Neural crest cell (in vitro differentiated cells): Measurements from ENCODE around the gene KCNG4. TPM values are rescaled to one million over a fixed set of nuclear protein-coding genes. Genes with fewer than 3 reads are reported as not detected.

Source experiments
- DNase-seq: peaks from one replicate; pipeline ENCODE4 v3.0.0; 2021; ENCODE audit warnings: low read depth, mixed read lengths, low spot score
- H3K27ac Mint-ChIP-seq: one replicate; pipeline ENCODE4 v1.8.0; 2021; ENCODE audit warnings: mild to moderate bottlenecking, mixed read lengths; ENCODE audit not compliant: unreplicated experiment
- H3K27me3 Mint-ChIP-seq: 2 replicates; pipeline ENCODE4 v1.8.0; 2021; ENCODE audit warnings: low read depth, mild to moderate bottlenecking, mixed read lengths
- H3K36me3 Mint-ChIP-seq: 2 replicates; pipeline ENCODE4 v1.8.0; 2021; ENCODE audit warnings: low read depth, mild to moderate bottlenecking, mixed read lengths
- H3K4me1 Mint-ChIP-seq: 2 replicates; pipeline ENCODE4 v1.8.0; 2021; ENCODE audit warnings: mixed read lengths
- H3K4me3 Mint-ChIP-seq: one replicate; pipeline ENCODE4 v1.8.0; 2021; ENCODE audit warnings: mild to moderate bottlenecking, mixed read lengths
- H3K9me3 Mint-ChIP-seq: 2 replicates; pipeline ENCODE4 v1.8.0; 2021; ENCODE audit warnings: mixed read lengths
- total RNA-seq: library from RNA; stranded (reverse); gene quantifications from 2 replicates; pipeline ENCODE4 v1.2.1, GENCODE V29; 2021
- TF ChIP-seq, protein P1 (sequence below): fragments of 200-600 bp; sonication (generic); conservative IDR thresholded peaks from 2 replicates; pipeline ENCODE4 v1.5.0; 2021; ENCODE audit warnings: antibody characterized with exemption, mild to moderate bottlenecking

KCNG4 gene
- total RNA-seq, 1 donor from 2014 or later, result not detected

DNA sequence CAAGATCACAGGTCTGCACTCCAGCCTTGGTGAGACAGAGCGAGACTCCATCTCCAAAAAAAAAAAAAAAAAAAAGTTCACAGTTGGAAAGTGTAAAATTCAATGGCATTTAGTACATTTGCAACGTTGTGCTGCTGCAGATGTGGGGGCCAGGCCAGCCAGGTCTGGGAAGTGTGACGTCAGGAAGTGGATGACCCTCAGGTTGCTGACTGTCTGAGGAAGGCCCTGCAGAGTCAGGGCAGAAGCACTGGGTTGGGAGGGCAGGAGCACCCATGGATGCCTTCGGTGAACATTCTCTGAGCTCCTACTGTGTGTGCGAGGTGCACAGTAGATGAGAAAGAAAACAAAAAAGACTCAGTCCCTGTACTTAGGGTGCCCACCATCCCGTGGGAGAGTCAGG, 42.7 kb upstream of the KCNG4 start:
- Mint-ChIP-seq H3K36me3 (no peaks in the 10 kb centered on the region), H3K27me3 (peaks cover 3% of the 10 kb centered on the region), H3K27ac (no peak overlapping the region), H3K4me1 (peaks cover 42% of the 10 kb centered on the region), H3K4me3 (no peak overlapping the region), H3K9me3 (no peaks in the 10 kb centered on the region)
- TF ChIP-seq, protein P1, sequence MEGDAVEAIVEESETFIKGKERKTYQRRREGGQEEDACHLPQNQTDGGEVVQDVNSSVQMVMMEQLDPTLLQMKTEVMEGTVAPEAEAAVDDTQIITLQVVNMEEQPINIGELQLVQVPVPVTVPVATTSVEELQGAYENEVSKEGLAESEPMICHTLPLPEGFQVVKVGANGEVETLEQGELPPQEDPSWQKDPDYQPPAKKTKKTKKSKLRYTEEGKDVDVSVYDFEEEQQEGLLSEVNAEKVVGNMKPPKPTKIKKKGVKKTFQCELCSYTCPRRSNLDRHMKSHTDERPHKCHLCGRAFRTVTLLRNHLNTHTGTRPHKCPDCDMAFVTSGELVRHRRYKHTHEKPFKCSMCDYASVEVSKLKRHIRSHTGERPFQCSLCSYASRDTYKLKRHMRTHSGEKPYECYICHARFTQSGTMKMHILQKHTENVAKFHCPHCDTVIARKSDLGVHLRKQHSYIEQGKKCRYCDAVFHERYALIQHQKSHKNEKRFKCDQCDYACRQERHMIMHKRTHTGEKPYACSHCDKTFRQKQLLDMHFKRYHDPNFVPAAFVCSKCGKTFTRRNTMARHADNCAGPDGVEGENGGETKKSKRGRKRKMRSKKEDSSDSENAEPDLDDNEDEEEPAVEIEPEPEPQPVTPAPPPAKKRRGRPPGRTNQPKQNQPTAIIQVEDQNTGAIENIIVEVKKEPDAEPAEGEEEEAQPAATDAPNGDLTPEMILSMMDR, result no peak
- DNase-seq, result no peak

DNA sequence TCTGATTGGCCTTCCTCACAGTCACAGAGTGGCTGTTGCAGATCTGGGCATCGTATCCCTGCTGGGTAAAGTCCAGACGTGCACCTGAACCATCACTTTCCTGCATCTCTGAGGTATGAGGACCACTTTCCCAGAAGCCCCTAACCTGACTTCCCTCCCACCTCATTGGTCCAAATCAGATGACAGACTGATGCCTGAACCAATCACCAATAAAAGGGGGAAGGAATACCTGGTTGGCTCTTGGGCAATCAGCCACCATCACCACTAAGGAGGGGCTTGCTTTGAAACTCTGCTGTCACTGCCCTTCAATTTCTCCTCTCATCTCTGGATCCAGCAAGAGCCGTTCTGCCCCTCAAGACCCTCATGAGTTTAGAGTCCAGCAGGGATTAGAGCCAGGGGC, 41.3 kb upstream of the KCNG4 start:
- TF ChIP-seq, protein P1, result no peak
- no peak overlapping the region for H3K27ac Mint-ChIP-seq
- H3K4me3 Mint-ChIP-seq, result no peak overlapping the region
- H3K4me1 Mint-ChIP-seq, result peaks cover 42% of the 10 kb centered on the region
- no peak for DNase-seq
- H3K9me3 Mint-ChIP-seq, result no peaks in the 10 kb centered on the region
- peaks cover 2% of the 10 kb centered on the region for H3K27me3 Mint-ChIP-seq
- no peaks in the 10 kb centered on the region for H3K36me3 Mint-ChIP-seq

DNA sequence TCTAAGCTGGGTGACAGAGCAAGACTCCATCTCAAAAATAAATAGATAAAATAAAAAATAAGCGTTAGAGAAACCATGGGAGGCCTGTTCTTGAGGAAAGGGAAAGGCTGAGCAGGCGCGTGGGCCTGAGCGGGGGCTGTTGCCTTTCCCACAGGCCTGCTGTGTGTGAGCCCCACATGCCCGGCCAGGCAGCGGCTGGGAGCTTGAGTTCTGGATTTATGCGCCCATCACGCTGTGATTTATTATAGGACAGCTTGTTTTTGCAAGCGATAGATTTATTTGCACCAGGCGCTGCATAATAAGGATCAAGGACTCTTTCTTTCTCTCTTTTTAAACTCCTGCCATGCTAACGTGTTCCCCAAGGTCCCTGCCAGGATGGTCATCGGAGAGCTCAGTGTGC, 40.1 kb upstream of the KCNG4 start:
- Mint-ChIP-seq H3K4me3 (no peak overlapping the region), H3K27me3 (peaks cover 2% of the 10 kb centered on the region), H3K4me1 (peaks cover 35% of the 10 kb centered on the region), H3K9me3 (no peaks in the 10 kb centered on the region), H3K36me3 (no peaks in the 10 kb centered on the region), H3K27ac (no peak overlapping the region)
- TF ChIP-seq, protein P1, result no peak
- no peak for DNase-seq

DNA sequence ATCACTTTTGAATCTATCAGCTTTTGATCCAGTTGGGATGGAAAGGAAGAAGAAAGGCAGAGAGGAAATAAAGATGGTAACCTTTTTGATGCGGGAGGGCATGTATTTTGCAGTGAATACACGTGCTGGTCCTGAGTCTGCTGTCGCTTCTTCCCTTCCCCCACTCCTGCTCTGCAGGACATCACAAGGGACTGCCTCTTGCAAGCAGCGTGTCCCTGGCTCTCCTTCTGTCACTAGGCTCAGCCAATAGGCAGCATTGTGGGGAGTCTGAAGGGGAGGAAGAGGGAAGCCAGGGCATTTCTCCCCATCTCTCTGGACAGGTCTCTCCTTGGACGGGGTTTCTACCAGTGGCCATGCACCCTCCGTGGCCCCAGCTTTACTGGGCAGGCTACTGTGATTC, 39.2 kb upstream of the KCNG4 start:
- H3K27me3 Mint-ChIP-seq, result peaks cover 2% of the 10 kb centered on the region
- H3K4me1 Mint-ChIP-seq, result peaks cover 27% of the 10 kb centered on the region
- TF ChIP-seq, protein P1, result no peak
- no peaks in the 10 kb centered on the region for H3K9me3 Mint-ChIP-seq
- DNase-seq, result no peak
- H3K27ac Mint-ChIP-seq, result no peak overlapping the region
- no peak overlapping the region for H3K4me3 Mint-ChIP-seq
- H3K36me3 Mint-ChIP-seq, result no peaks in the 10 kb centered on the region

DNA sequence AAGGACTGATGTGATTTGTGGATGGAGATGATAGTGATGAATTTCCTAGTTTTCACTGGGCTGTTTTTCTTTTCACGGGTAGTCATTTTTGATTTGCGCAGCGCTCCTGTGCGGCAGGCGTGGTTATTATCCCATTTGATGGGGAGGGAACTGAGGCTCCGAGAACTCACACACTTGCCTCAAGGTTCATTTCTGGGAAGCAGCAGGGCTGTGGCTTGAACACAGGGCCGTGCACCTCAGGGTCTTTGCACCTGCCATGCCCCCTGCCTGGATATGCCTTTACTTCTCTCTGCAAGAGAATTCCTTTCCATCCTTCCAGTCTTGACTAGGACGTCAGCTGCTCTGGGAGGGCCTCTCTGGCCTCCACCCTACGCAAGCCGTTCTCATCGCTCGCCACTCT, 38.5 kb upstream of the KCNG4 start:
- H3K27ac Mint-ChIP-seq, result no peak overlapping the region
- H3K4me3 Mint-ChIP-seq, result no peak overlapping the region
- no peaks in the 10 kb centered on the region for H3K9me3 Mint-ChIP-seq
- peaks cover 21% of the 10 kb centered on the region for H3K4me1 Mint-ChIP-seq
- DNase-seq, result no peak
- peaks cover 2% of the 10 kb centered on the region for H3K27me3 Mint-ChIP-seq
- no peaks in the 10 kb centered on the region for H3K36me3 Mint-ChIP-seq
- TF ChIP-seq, protein P1, result no peak
